22Rv1 (cell line): Measurements from ENCODE around the gene HABP2.
A peak's percentile ranks its signal among the peaks of the same experiment; 100 is the strongest.

ENCODE experiments used
- H3K27ac ChIP-seq: fragments of 450-650 bp; 2 replicates; pipeline ENCODE4 v1.5.1; 2017
- ZFX ChIP-seq: fragments of 450-650 bp; IDR thresholded peaks from 2 replicates; pipeline ENCODE4 v1.6.1; 2017; ENCODE audit warnings: antibody characterized with exemption, borderline replicate concordance
- TF ChIP-seq, protein P1 (sequence below): fragments of 450-650 bp; IDR thresholded peaks from 2 replicates; pipeline ENCODE4 v1.5.1; 2017; ENCODE audit warnings: mild to moderate bottlenecking

HABP2 gene

DNA sequence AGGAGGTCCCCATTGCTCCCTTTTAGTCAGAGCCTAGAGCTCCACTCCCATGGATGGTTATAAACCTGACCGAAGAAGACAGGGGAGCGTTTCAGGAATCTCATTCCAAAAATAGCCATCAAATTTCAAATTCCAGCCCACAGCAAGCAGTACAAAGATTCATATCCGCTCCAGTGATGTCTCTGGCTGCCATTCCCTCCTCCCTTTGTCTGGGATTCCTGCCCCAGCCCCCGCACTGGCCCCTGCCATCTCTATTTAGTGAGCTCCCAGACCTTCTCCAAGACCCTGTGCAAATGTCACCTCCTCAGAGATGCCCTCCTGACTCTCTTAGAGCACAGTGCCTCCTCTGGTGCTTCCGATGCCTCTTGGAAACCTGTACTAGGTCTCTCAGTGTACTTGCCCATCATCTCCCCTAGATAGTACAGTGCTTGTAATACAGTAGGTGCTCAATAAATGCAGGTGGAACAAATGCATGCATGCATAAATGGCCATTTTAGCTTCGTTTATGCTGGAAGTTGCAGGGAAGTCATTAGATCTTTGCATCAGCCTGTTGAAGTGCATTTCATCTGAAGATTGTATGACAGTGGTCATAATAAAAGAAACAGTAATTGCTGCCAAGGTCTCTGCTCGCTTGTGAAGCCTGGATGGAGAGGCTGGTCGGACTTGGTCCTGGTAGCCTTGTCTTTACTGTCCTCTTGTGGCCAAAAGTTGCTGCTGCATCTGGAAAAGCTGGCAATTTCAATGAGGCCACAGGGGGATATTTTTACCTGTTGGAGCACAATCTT is 32.0 kb upstream of the HABP2 start:
- H3K27ac ChIP-seq: no peak overlapping the region
- TF ChIP-seq, protein P1, sequence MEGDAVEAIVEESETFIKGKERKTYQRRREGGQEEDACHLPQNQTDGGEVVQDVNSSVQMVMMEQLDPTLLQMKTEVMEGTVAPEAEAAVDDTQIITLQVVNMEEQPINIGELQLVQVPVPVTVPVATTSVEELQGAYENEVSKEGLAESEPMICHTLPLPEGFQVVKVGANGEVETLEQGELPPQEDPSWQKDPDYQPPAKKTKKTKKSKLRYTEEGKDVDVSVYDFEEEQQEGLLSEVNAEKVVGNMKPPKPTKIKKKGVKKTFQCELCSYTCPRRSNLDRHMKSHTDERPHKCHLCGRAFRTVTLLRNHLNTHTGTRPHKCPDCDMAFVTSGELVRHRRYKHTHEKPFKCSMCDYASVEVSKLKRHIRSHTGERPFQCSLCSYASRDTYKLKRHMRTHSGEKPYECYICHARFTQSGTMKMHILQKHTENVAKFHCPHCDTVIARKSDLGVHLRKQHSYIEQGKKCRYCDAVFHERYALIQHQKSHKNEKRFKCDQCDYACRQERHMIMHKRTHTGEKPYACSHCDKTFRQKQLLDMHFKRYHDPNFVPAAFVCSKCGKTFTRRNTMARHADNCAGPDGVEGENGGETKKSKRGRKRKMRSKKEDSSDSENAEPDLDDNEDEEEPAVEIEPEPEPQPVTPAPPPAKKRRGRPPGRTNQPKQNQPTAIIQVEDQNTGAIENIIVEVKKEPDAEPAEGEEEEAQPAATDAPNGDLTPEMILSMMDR: peak; percentile 98
- TF ChIP-seq ZFX: no peak

- TF ChIP-seq, protein P1: peak; percentile 51
- no peak for TF ChIP-seq ZFX
- H3K27ac ChIP-seq: no peak overlapping the region
Observed at GRCh38 chr10:113521475-113521795, 31.4 kb upstream of the HABP2 start.

DNA sequence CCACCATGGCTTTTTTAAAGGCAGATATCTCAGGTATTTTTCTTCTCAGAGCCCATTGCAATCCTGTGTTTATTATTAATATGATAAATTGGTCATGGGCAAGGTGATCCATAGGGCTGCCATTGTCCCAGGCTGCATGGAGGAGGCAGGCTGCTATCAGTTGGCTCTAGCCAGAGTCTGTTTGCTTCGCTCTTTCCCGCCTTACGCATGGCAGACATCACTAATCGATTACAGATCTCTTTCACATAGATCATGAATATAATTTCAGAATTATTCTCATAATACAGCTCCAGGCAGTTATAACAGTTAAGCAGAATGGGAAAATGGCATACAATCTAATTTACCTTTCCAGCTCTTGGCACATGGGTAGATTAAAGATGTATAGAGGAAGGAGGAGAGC is 30.4 kb upstream of the HABP2 start:
- no peak overlapping the region for H3K27ac ChIP-seq
- TF ChIP-seq, protein P1: no peak
- no peak for TF ChIP-seq ZFX

DNA sequence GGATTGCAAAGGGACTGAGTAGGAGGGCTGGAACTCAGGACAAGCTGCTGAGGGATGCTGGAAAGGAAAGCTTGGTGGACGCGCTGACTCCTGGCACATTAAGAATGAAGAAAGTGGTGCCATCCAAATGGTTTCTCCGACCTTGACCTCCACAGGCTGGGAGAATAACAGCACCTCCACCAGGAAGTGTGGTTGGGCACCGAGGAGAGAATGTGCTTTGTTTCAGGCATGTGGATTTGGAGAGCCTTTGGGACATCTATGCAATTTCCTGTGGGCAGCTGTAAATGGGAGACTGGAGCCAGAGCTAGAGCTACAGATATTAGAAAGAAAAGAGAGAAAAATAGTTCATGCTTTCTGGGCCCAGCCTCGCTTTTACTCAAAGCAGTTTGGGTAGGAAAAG is 29.8 kb upstream of the HABP2 start:
- no peak overlapping the region for H3K27ac ChIP-seq
- no peak for TF ChIP-seq ZFX
- TF ChIP-seq, protein P1: no peak

- no peak overlapping the region for H3K27ac ChIP-seq
- TF ChIP-seq, protein P1: no peak
- TF ChIP-seq ZFX: no peak
Observed at GRCh38 chr10:113523628-113524027, 29.2 kb upstream of the HABP2 start.

DNA sequence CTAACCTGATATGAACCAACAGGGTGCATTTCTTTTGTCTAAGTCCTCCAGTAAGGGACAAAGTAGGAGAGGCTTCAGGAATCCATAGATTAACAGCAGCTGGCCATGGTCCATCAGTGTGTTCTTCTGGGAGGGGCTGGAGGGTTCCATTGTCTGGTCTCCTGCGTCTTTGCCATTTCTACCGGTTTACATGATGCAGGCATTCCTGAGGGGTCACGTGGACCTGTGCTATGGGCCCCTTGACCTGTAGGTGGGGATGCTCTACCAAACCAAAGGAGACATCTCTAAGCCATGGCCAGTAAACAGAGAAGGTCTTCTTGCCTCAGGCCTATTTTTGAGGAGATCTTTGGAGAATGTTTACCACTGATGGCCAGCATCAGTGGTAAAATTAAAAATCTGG is 28.7 kb upstream of the HABP2 start:
- TF ChIP-seq, protein P1: no peak
- TF ChIP-seq ZFX: no peak
- H3K27ac ChIP-seq: no peak overlapping the region

DNA sequence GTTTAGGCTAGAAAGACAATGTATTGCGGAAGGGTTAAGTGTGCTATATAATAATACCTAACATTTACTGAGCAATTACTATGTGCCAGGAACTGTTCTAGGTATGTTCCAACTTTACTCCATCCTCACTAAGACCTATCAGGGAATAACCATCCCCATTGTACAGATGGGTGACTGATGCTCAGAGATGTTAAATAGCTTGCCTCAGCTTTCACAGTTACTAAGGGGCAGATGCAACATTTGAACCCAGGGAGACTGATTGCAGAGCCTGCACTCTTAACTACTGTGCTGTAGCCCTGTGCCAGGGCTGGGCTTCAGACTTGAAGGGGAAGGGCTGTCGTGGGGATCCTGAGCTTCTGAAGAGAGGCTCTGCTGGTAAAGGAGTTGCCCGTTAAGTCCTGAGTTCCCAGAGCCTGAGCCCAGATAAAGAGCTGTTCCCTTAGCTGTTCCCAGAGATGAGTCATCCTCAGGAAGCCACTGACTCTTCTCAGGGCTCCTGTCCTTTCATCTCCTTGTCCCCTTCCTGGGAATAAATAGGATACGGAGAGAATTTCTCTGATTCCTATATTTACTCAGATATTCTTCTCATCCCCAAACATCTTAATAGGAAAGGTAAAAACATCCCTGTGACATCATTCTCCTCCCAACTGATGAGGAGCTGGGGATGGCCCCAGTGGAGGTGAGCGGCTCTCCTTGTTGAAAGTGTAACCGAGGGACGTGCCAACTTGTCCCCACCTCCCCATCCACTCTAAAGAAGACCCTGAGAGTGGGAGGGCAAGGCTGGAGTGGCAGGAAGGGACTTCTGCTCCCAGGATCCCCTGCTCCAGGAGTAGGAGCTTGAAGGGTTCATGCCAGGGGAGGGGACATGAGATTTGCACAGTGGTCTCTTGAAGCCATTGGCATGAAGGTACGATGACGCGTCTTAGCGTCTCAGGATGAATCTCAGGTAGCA is 28.0 kb upstream of the HABP2 start:
- TF ChIP-seq ZFX: no peak
- TF ChIP-seq, protein P1: no peak
- no peak overlapping the region for H3K27ac ChIP-seq
